BLaER1 treated with 17β-estradiol and CSF1 and Interleukin-3, amounts not matched to agents 10 nM and 100 nM (cell line): ENCODE measurements around the gene SPATS2.

Experiments used
- H3K27ac ChIP-seq, 11 experiments: shearing (Covaris generic); formaldehyde crosslinking; 2 replicates each; pipeline ENCODE4 v1.8.1; 2022
- H3K27me3 ChIP-seq, 11 experiments: shearing (Covaris generic); formaldehyde crosslinking; 2 replicates each; pipeline ENCODE4 v1.8.1; 2022
- H3K36me3 ChIP-seq, 11 experiments: shearing (Covaris generic); formaldehyde crosslinking; 2 replicates each; pipeline ENCODE4 v1.8.1; 2022
- H3K4me1 ChIP-seq, 10 experiments: shearing (Covaris generic); formaldehyde crosslinking; 2 replicates each; pipeline ENCODE4 v1.8.1; 2022
- H3K4me2 ChIP-seq, 11 experiments: shearing (Covaris generic); formaldehyde crosslinking; 2 replicates each; pipeline ENCODE4 v1.8.1; 2022
- H3K4me3 ChIP-seq, 10 experiments: shearing (Covaris generic); formaldehyde crosslinking; 2 replicates each; pipeline ENCODE4 v1.8.1; 2022
- H3K9ac ChIP-seq, 11 experiments: shearing (Covaris generic); formaldehyde crosslinking; 2 replicates each; pipeline ENCODE4 v1.8.1; 2022
- H3K9me3 ChIP-seq, 11 experiments: shearing (Covaris generic); formaldehyde crosslinking; replicated peaks in 1 of 11; 2 replicates each; pipeline ENCODE4 v1.8.1; 2022
- H4K20me1 ChIP-seq, 11 experiments: shearing (Covaris generic); formaldehyde crosslinking; 2 replicates each; pipeline ENCODE4 v1.8.1; 2022
- Cebpa-rat ChIP-seq, 11 experiments: shearing (Covaris generic); IDR thresholded peaks; 2 replicates each; pipeline ENCODE4 v1.8.1; 2022

Gene SPATS2

GRCh38 chr12:49489154-49489553 is 121.9 kb downstream of the SPATS2 start:
- Histone ChIP-seq H3K4me1 (peaks cover 8 to 20% (median 11%) of the 10 kb centered on the region in 10 experiments), H3K4me3 (no peak overlapping the region), H4K20me1 (peaks cover 0 to 12% (median 0%) of the 10 kb centered on the region in 11 experiments; a peak in 6 of 22 replicates), H3K27ac (no peak overlapping the region), H3K27me3 (no peaks in the 10 kb centered on the region), H3K9me3 (no peaks in the 10 kb centered on the region), H3K9ac (no peak overlapping the region), H3K4me2 (no peak overlapping the region), H3K36me3 (peaks cover 47 to 87% (median 64%) of the 10 kb centered on the region in 11 experiments)
- no peak for TF ChIP-seq Cebpa-rat (IDR thresholded peaks at IDR 0.05)

DNA sequence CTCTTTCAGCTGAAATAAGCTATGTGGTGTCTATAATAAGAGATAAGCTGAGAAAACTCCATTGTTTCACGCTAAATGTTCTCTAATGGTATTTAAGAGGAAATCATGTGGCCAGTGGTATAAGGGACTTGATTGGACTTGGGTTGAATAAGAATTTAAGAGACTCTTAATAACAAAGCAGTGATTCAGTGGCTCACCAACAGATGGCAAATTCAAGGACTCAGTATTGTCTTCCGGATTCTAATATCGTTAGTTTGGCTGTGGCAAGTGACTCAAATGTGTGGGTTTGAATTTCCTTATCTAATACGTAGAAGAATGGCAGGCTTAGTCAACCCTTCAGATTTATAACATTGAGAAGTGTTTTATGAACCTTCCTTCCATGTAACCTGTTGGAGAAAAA is 122.5 kb downstream of the SPATS2 start:
- no peaks in the 10 kb centered on the region for H3K27me3 ChIP-seq
- peaks cover 45 to 85% (median 62%) of the 10 kb centered on the region in 11 experiments for H3K36me3 ChIP-seq
- H3K4me1 ChIP-seq = peaks cover 8 to 20% (median 11%) of the 10 kb centered on the region in 10 experiments
- H3K9ac ChIP-seq = no peak overlapping the region
- no peak overlapping the region for H3K4me3 ChIP-seq
- no peak overlapping the region for H3K27ac ChIP-seq
- H4K20me1 ChIP-seq = peaks cover 0 to 12% (median 0%) of the 10 kb centered on the region in 11 experiments; a peak in 6 of 22 replicates
- H3K4me2 ChIP-seq = no peak overlapping the region
- TF ChIP-seq Cebpa-rat (IDR thresholded peaks at IDR 0.05) = no peak
- H3K9me3 ChIP-seq = no peaks in the 10 kb centered on the region

- Histone ChIP-seq H3K27ac (no peak overlapping the region), H3K4me1 (peaks cover 8 to 15% (median 11%) of the 10 kb centered on the region in 10 experiments), H3K4me2 (no peak overlapping the region)
Observed at GRCh38 chr12:49491823-49492222, 124.6 kb downstream of the SPATS2 start.

GRCh38 chr12:49493900-49494299 is 126.6 kb downstream of the SPATS2 start:
- H3K27ac ChIP-seq = no peak overlapping the region
- H3K9ac ChIP-seq = no peak overlapping the region
- H3K4me2 ChIP-seq = no peak overlapping the region
- TF ChIP-seq Cebpa-rat (IDR thresholded peaks at IDR 0.05) = no peak
- H3K4me1 ChIP-seq = no peaks in the 10 kb centered on the region
- H3K36me3 ChIP-seq = peaks cover 56 to 90% (median 66%) of the 10 kb centered on the region in 11 experiments
- no peak overlapping the region for H3K4me3 ChIP-seq
- H4K20me1 ChIP-seq = no peaks in the 10 kb centered on the region
- no peaks in the 10 kb centered on the region for H3K9me3 ChIP-seq
- H3K27me3 ChIP-seq = no peaks in the 10 kb centered on the region

More at GRCh38 chr12:49491823-49492222, 124.6 kb downstream of the SPATS2 start:
- TF ChIP-seq Cebpa-rat (IDR thresholded peaks at IDR 0.05) = no peak
- no peaks in the 10 kb centered on the region for H3K9me3 ChIP-seq
- peaks cover 51 to 85% (median 64%) of the 10 kb centered on the region in 11 experiments for H3K36me3 ChIP-seq
- no peak overlapping the region for H3K4me3 ChIP-seq
- H3K9ac ChIP-seq = no peak overlapping the region
- H3K27me3 ChIP-seq = no peaks in the 10 kb centered on the region
- peaks cover 0 to 12% (median 0%) of the 10 kb centered on the region in 11 experiments; a peak in 6 of 22 replicates for H4K20me1 ChIP-seq

- Histone ChIP-seq H3K36me3 (peaks cover 63 to 90% (median 73%) of the 10 kb centered on the region in 11 experiments), H3K4me1 (peaks cover 0 to 6% (median 0%) of the 10 kb centered on the region in 10 experiments; a peak in 6 of 20 replicates), H3K27me3 (no peaks in the 10 kb centered on the region), H3K9ac (no peak overlapping the region), H3K27ac (no peak overlapping the region), H3K4me2 (no peak overlapping the region), H3K4me3 (no peak overlapping the region), H4K20me1 (no peaks in the 10 kb centered on the region), H3K9me3 (no peaks in the 10 kb centered on the region)
- no peak for TF ChIP-seq Cebpa-rat (IDR thresholded peaks at IDR 0.05)
Observed at GRCh38 chr12:49496417-49497360, 129.4 kb downstream of the SPATS2 start.

- H3K4me3 ChIP-seq = no peak overlapping the region
- H3K36me3 ChIP-seq = peaks cover 57 to 94% (median 78%) of the 10 kb centered on the region in 11 experiments
- no peak overlapping the region for H3K27ac ChIP-seq
- peaks cover 0 to 8% (median 0%) of the 10 kb centered on the region in 10 experiments; a peak in 6 of 20 replicates for H3K4me1 ChIP-seq
- no peaks in the 10 kb centered on the region for H3K27me3 ChIP-seq
- H3K9ac ChIP-seq = no peak overlapping the region
- H3K4me2 ChIP-seq = no peak overlapping the region
- no peaks in the 10 kb centered on the region for H4K20me1 ChIP-seq
- H3K9me3 ChIP-seq = no peaks in the 10 kb centered on the region
- no peak for TF ChIP-seq Cebpa-rat (IDR thresholded peaks at IDR 0.05)
Observed at GRCh38 chr12:49501895-49502294, 134.6 kb downstream of the SPATS2 start.

DNA sequence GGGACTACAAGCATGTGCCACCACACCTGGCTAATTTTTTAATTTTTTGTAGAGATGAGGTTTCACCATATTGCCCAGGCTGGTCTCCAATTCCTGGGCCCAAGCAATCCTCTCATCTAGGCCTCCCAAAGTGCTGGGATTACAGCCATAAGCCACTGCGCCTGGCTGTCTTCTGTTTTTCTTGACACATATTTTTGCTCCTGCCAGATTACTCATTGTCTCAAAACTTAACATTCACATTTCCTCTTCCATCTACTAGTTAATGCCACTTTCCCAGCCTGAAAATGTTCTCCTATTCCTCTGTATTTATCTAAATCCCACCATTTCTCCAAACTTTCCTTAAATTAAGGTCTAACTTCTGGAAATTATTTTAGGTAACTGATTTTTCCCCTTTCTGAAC is 135.3 kb downstream of the SPATS2 start:
- Histone ChIP-seq H3K4me1 (peaks cover 0 to 8% (median 0%) of the 10 kb centered on the region in 10 experiments; a peak in 6 of 20 replicates), H3K4me2 (no peak overlapping the region), H3K9me3 (no peaks in the 10 kb centered on the region), H3K27ac (no peak overlapping the region), H3K36me3 (peaks cover 53 to 93% (median 74%) of the 10 kb centered on the region in 11 experiments), H4K20me1 (no peaks in the 10 kb centered on the region), H3K27me3 (no peaks in the 10 kb centered on the region), H3K4me3 (no peak overlapping the region), H3K9ac (no peak overlapping the region)
- no peak for TF ChIP-seq Cebpa-rat (IDR thresholded peaks at IDR 0.05)

GRCh38 chr12:49503674-49504180 is 136.5 kb downstream of the SPATS2 start:
- no peak for TF ChIP-seq Cebpa-rat (IDR thresholded peaks at IDR 0.05)
- Histone ChIP-seq H3K27me3 (no peaks in the 10 kb centered on the region), H3K4me1 (peaks cover 0 to 8% (median 0%) of the 10 kb centered on the region in 10 experiments; a peak in 6 of 20 replicates), H3K4me2 (no peak overlapping the region), H3K4me3 (no peak overlapping the region), H3K36me3 (peaks cover 57 to 97% (median 74%) of the 10 kb centered on the region in 11 experiments), H4K20me1 (no peaks in the 10 kb centered on the region), H3K27ac (no peak overlapping the region), H3K9ac (no peak overlapping the region), H3K9me3 (no peaks in the 10 kb centered on the region)

DNA sequence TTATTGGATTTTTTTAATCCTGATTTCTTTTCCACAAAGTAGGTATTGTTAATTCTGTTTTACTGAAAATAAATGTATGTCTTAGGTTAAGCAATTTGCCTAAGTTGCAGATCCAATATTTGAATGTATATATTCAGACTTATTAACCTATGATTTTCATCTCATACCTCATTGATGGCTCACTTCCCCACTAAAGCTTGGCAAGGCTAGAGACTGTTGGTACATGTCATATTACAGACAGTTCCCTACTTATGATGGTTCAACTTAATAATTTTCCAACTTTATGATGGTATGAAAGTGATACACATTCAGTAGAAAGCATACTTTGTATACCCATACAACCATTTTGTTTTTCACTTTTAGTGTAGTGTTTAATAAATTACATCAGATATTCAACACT is 138.4 kb downstream of the SPATS2 start:
- Histone ChIP-seq H3K4me2 (no peak overlapping the region), H3K9ac (no peak overlapping the region), H3K36me3 (peaks cover 40 to 79% (median 61%) of the 10 kb centered on the region in 11 experiments), H3K9me3 (no peaks in the 10 kb centered on the region), H3K4me3 (no peak overlapping the region), H3K27ac (no peak overlapping the region), H4K20me1 (no peaks in the 10 kb centered on the region), H3K4me1 (peaks cover 7 to 17% (median 11%) of the 10 kb centered on the region in 10 experiments), H3K27me3 (no peaks in the 10 kb centered on the region)
- TF ChIP-seq Cebpa-rat (IDR thresholded peaks at IDR 0.05) = no peak
